HG02798 (cell line): Measurements from ENCODE around the gene PLEKHA6.
A peak's percentile ranks its signal among the peaks of the same experiment; 100 is the strongest.

Experiments used
- ATAC-seq: cut with Tn5 transposase; IDR thresholded peaks from one replicate; pipeline ENCODE4 v1.9.1; 2021; ENCODE audit warnings: mild to moderate bottlenecking; ENCODE audit not compliant: unreplicated experiment, poor library complexity

Gene PLEKHA6

GRCh38 chr1:204359474-204360255 lies at the start of gene PLEKHA6:
PLEKHA6 (minus strand) TSS chr1:204359929; CDS start chr1:204273727, 86,202 bp downstream.
- no peak for ATAC-seq

- no peak for ATAC-seq
These were observed 49.4 kb upstream of the PLEKHA6 start for GRCh38 chr1:204409123-204409522.

- no peak for ATAC-seq
These were observed 48.9 kb upstream of the PLEKHA6 start for GRCh38 chr1:204408602-204409001.

- ATAC-seq = no peak
These were observed 48.4 kb upstream of the PLEKHA6 start for GRCh38 chr1:204408074-204408507.

- no peak for ATAC-seq
These were observed 47.7 kb upstream of the PLEKHA6 start for GRCh38 chr1:204407295-204407971.

GRCh38 chr1:204406621-204407020 lies 46.9 kb upstream of the PLEKHA6 start:
- no peak for ATAC-seq

- ATAC-seq = no peak
These were observed 46.3 kb upstream of the PLEKHA6 start for GRCh38 chr1:204405988-204406387.

GRCh38 chr1:204404629-204405028 lies 44.9 kb upstream of the PLEKHA6 start:
- ATAC-seq = no peak

- ATAC-seq = no peak
These were observed 42.7 kb upstream of the PLEKHA6 start for GRCh38 chr1:204402391-204402790.

GRCh38 chr1:204401730-204402129 lies 42.0 kb upstream of the PLEKHA6 start:
- ATAC-seq = no peak

GRCh38 chr1:204400882-204401510 lies 41.3 kb upstream of the PLEKHA6 start:
- no peak for ATAC-seq

GRCh38 chr1:204398197-204399125 lies 38.7 kb upstream of the PLEKHA6 start:
- peak; percentile 85 for ATAC-seq

GRCh38 chr1:204396015-204396583 lies 36.4 kb upstream of the PLEKHA6 start:
- ATAC-seq = no peak

- ATAC-seq = no peak
These were observed 31.9 kb upstream of the PLEKHA6 start for GRCh38 chr1:204391629-204392028.

GRCh38 chr1:204390751-204391466 lies 31.2 kb upstream of the PLEKHA6 start:
- ATAC-seq = no peak

- ATAC-seq = no peak
These were observed 26.0 kb upstream of the PLEKHA6 start for GRCh38 chr1:204385727-204386126.

GRCh38 chr1:204384636-204385352 lies 25.1 kb upstream of the PLEKHA6 start:
- ATAC-seq = no peak

- no peak for ATAC-seq
These were observed 23.6 kb upstream of the PLEKHA6 start for GRCh38 chr1:204383163-204383904.
